ENCODE results near the gene IGFL4. TPM values are rescaled to one million over a fixed set of nuclear protein-coding genes. Genes with fewer than 3 reads are reported as not detected.

Gene IGFL4
- total RNA-seq, 1 experiment from 2014 or later, result not detected

DNA sequence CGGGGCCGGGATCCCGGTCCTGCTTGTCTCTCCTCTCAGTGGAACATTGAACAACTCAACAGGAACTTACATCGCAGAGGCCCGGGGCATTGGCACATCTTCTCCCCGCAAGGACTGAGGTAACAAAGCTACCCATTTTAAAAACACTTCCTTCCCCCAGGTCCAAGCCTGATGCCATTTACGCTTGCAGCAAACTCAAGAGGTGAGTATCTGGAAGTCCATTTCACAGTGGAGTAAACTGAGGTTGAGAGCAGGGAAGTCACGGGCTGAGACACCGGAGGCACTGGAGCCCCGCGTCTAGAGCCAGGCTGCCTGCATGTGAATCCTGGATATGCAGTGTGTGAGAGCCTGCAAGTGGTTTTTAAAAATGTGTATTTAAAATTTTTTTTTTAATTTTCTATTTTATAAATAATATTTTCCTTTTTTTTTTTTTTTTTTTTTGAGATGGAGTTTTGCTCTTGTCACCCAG, 17.5 kb downstream of the IGFL4 start:
- no peak for DNase-seq (ENCODE audit: low spot score)
- in situ Hi-C loops (cut with HindIII; ENCODE audit: low sequenced_read_pairs), result no loop called here

DNA sequence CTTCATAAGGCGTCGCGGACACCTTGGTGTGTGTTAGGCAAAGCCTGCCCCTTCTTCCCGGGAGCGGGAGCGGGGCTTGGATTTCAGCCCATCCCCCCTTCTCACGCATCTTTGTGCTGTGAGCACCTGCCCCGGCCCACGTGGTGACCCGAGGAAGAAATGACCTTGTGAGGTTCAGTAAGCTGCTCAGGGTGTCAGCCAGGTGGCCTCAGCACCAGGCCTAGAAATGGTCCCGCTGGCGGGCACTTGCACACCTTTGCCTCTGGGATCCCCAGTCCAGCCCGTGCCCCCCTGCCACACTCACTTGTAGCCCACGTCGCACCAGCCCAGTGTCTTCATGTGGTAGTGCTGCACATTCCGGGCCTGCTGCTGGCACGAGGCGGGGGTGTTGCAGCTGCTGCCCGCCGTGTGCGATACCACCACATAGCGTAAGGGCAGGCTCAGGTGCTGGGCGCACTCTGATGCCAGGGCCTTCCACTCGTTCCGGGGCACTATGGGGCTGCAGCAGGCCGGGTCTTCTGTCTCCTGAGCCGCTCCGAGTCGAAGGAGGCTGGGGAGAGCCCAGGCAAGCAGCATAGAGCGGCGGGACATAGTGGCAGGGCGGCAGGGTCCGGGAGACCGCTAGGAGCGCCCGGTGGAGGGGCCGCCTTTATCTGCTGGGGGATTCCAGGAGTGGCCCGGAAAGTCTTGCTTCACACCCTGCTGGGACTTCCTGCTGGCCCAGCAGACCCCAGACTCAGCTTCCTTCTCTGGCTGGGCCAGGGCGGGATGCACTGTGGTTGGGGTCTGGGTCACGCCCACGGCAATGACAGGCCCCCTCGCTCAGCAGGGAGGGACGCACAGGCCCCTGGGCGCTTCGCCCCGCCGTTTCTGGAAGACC, 18.1 kb downstream of the IGFL4 start, which contains the start of gene PGLYRP1:
Gene PGLYRP1 (minus strand): TSS at position 623 of the 880 bp plus-strand sequence. CDS start 32 bp downstream, at position 591.
- in situ Hi-C loops (cut with HindIII; ENCODE audit: low sequenced_read_pairs), result no loop called here

DNA sequence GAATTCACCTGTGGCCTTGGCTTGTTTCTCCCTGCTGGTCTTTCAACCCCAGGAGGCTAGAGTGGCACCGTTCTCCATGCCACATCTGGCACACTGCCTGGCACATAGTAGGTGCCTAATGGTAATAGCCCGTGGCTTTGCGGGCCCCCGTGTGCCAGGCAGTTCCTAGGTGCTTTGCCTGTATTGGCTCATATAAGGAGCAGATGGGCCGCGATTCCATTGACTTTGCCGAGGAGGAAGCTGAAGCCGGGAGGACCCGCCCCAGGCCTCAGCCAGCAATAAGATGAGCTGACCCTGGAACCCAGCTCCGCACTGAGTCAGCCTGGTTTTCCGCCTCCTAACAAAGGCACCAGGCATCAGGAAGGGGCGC, 18.8 kb downstream of the IGFL4 start:
- no peak for DNase-seq (ENCODE audit: low spot score)
- in situ Hi-C loops (cut with HindIII; ENCODE audit: low sequenced_read_pairs), result no loop called here

More for the DNA sequence above, 18.1 kb downstream of the IGFL4 start, which contains the start of gene PGLYRP1:
- DNase-seq (ENCODE audit: low spot score), result no peak

DNA sequence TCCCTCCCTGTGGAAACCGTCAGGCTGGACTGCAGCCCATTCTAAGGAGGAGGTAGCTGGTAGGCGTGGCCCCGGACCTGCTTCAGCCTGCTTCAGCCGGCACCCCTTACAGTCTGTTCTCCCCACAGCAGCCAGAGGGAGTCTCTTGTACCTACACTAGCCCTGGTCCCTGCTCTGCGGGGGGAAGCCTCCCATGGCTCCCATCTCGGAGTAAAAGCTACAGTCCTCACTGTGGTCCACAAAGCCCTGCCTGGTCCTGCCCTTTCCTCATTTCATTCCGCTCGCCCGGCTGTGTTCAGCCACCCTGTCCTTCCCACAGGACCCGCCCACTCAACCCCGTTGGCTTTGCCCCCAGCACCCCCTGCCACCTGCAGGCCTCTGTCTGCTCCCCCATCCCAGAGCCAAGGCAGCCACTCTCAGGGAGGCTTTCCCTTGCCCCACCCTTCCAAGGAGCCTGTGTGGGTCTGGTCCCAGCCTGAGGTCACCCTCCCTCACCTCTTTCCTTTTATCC, 19.2 kb downstream of the IGFL4 start:
- DNase-seq (ENCODE audit: low spot score), result no peak
- in situ Hi-C loops (cut with HindIII; ENCODE audit: low sequenced_read_pairs), result no loop called here

DNA sequence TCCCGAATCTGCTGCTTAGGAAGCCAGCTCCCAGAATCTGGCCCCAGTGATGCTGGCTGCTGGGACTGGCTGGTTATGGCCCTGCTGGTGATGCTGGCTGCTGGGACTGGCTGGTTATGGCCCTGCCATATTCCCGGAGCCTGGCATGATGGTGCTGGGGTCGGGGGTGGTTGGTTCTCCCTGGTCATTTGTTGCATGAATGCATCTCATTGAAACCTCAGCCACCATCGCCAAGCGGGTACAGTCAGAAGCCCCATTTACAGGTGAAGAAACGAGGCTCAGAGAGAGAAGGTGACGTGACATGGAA, 20.0 kb downstream of the IGFL4 start:
- DNase-seq (ENCODE audit: low spot score), result no peak
- in situ Hi-C loops (cut with HindIII; ENCODE audit: low sequenced_read_pairs), result no loop called here

DNA sequence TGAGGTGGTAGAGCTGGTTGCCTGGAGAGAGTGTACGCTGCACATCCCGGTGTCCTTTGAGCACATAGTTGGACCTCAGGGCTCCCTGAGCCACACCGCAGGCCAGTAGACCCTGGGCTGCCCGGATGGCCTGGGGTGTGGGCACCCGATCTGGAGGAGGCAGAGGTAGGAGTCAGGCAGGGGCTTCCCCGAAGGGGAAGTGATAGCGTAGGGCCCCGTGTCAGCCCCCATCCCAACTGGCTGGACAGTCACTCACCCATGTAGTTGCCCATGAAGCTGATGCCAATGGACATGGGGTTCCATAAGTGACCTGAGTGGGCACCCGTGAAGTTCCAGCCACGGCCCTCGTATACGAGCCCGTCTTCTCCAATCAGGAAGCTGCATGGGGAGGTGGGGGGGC, 21.5 kb downstream of the IGFL4 start:
- in situ Hi-C loops (cut with HindIII; ENCODE audit: low sequenced_read_pairs), result no loop called here

DNA sequence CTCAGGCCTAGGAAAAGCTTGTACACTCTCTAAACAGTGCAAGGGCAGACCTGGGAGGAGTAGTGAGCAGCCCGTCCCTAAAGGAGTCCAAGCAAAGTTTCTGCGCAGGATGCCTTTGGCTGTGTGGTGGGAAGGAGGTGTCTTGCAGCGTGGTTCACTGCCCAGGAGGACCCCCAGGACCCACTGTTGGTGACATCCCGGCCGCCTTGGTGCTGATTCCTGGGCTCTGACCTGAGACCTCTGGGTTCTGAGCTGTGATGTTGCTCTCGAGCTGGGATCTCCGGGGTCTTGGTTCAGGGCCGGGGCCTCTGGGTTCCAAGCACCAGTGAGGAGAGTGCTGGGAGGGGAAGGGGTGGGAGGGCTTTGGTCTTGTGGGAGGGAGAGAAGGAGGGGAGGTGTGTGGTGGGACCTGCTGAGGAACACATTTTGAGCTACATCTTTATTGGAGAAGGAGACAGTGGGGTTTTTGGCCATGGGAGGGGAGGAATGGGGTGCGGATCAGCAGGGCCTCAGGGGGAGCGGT, 22.0 kb downstream of the IGFL4 start:
- in situ Hi-C loops (cut with HindIII; ENCODE audit: low sequenced_read_pairs), result no loop called here

More for the DNA sequence above, 21.5 kb downstream of the IGFL4 start:
- DNase-seq (ENCODE audit: low spot score), result no peak

DNA sequence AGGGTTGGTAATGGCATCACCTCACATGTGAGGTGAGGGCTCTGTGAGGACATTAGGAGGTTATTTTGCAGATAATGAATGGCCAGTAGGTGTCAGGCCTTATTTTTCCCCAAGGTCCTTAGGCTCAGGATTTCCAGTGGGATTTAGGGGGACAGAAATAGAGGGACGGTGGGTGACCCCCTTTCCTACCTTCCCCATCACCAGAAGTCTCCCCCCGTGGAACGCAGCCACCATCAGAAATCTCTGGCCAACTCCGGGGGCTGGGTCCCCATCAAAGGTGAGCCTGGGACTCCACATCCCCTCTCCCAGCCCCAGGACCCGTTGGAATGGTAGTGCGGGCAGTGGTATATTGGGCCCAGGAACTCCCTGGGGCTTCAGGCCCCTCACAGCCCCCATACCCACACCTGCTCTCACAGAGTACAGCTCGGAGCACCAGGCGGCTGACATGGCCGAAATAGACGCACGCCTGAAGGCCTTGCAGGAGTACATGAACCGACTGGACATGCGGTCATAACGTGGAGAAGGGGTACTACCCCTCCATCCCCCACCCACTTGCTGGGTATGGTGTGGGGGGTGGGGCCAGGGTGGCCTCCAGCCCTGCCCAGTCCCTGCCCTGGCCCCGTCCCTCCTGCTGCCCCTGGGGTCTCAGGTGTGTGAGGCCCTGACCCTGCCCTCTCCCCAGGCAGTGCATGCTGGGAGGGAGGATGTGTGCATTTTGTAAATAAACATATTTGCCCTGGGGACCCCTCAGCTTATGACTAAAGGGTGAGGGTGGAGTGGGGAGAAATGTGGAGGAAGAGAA, 22.7 kb downstream of the IGFL4 start:
- no peak for DNase-seq (ENCODE audit: low spot score)
- in situ Hi-C loops (cut with HindIII; ENCODE audit: low sequenced_read_pairs), result no loop called here

More for the DNA sequence above, 22.0 kb downstream of the IGFL4 start:
- DNase-seq (ENCODE audit: low spot score), result no peak

DNA sequence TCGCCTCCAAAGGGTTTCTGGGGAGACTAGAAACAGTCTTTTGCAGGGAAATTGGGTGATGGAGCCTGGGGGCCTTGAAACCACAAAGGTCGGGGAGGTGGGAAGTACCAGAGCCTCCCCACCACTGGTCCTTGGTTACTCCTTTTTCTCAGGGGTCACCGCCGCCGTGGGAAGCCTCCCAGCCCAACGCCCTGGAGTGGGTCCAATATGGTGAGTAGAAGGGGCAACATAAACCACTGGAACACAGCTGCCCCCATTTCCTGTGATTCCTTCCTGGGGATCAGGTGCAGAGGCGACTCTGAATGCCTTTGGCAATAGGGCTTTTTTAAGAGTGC, 23.7 kb downstream of the IGFL4 start:
- in situ Hi-C loops (cut with HindIII; ENCODE audit: low sequenced_read_pairs), result no loop called here
- DNase-seq (ENCODE audit: low spot score), result no peak

DNA sequence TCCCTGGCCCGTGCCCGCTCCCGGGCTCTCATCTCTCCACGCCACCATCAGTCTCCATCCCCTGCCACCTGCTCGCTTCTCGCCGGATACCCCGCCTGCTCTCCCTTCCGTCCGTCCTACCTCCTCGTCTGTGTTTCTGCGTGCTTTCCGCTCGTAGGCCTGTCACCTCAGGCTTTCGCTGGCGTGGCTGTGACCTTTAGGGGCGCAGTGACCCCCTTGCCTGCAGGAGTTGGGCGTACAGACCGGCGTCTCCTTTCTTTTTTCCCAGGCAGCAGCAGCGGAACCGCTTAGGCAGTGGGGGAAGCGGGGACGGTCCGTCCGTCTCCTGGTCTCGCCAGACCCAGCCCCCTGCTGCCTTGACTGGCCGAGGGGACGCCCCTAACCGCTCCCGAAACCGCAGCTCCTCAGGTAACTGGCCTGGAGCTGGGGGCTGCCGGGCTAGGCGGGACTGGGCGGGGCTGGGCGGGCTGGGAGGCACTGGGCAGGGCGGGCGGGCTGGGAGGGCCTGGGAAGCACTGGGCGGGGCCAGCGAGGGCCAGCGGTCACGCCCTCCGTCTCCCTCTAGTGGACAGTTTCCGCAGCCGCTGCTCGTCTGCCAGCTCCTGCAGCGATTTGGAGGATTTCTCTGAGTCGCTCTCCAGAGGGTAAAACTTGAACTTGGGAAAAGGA, 24.2 kb downstream of the IGFL4 start:
- DNase-seq (ENCODE audit: low spot score), result peak; percentile 85
- in situ Hi-C loops (cut with HindIII; ENCODE audit: low sequenced_read_pairs), result no loop called here

DNA sequence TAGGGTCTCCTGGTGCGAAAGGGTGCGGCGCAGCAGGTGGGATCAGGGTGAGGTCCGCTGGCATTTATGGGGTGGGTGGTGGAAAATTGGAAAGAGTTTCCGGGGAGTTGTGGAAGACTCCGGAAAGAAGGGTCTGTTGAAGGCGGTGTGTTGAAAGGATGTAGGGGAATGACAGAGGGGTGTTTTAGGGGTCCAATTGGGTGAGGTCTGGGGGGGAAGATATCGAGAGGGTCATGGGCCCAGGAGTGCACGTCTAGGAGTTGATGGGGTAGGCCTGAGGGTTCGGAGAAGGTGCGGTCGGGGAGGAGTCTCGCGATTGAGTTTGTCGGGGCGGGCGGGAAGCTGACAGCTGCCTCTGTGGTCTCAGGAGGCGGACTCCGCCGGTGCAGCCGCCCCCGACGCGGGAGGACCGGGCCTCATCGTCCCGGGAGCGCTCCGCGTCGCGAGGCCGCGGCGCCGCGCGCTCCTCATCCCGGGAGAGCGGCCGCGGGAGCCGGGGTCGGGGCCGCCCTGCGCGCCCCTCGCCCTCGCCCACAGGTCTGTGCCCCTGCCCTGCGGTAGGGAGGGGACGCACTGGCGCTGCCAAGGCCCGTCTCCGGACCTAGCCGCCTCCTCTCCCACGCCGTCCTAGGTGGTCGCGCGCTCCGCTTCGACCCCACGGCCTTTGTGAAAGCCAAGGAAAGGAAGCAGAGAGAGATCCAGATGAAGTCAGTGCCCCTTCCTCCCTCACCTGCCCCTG, 24.9 kb downstream of the IGFL4 start:
- no peak for DNase-seq (ENCODE audit: low spot score)
- in situ Hi-C loops (cut with HindIII; ENCODE audit: low sequenced_read_pairs), result no loop called here

DNA sequence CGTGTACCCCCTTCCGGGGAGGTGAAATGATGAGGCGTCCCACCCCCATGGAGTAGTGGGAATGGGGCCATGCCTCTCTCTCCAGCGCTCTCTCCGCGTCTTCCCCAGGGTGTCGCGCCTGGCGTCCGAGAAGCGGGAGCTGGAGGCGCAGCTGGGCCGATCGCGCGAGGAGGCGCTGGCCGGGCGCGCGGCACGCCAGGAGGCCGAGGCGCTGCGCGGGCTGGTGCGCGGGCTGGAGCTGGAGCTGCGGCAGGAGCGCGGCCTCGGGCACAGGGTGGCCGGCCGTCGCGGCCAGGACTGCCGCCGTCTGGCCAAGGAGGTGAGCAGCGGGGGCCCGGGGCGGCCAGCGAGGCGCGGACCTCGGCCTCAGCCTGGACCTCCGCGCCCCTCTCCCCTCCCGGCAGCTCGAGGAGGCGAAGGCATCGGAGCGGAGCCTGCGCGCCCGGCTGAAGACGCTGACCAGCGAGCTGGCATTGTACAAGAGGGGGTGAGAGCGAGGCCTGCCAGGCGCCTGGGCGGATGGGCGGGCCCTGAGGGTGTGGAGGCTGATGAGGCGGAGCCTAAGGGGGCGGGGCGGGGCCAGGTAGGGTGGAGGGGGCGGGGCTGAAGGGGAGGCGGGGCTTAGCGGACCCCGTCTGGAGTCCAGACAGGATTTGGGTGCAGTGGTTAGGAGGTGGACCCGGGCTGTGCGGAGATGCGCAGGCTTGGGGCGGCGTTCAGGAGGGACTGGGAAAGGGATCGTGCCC, 25.7 kb downstream of the IGFL4 start:
- peak; percentile 47 for DNase-seq (ENCODE audit: low spot score)
- in situ Hi-C loops (cut with HindIII; ENCODE audit: low sequenced_read_pairs), result no loop called here

DNA sequence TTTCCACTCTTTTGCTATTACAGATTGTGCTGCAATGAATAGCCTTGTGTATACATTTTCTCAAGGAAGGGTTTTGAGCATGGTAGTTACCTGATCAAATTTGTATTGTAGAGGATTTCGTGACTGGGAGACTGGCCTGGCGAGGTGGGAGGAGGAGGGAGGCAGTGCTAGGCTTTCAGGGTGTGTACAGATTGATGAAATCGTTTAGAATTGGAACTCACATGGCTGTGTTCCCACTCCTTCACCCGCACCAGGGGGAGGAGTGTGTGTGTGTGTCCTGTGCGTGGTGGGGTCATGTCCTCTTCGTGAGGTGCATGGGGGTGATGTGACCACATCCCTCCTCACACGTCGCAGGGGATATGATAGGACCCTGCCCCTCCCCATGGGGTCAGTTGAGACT, 26.3 kb downstream of the IGFL4 start:
- in situ Hi-C loops (cut with HindIII; ENCODE audit: low sequenced_read_pairs), result no loop called here
- DNase-seq (ENCODE audit: low spot score), result no peak

DNA sequence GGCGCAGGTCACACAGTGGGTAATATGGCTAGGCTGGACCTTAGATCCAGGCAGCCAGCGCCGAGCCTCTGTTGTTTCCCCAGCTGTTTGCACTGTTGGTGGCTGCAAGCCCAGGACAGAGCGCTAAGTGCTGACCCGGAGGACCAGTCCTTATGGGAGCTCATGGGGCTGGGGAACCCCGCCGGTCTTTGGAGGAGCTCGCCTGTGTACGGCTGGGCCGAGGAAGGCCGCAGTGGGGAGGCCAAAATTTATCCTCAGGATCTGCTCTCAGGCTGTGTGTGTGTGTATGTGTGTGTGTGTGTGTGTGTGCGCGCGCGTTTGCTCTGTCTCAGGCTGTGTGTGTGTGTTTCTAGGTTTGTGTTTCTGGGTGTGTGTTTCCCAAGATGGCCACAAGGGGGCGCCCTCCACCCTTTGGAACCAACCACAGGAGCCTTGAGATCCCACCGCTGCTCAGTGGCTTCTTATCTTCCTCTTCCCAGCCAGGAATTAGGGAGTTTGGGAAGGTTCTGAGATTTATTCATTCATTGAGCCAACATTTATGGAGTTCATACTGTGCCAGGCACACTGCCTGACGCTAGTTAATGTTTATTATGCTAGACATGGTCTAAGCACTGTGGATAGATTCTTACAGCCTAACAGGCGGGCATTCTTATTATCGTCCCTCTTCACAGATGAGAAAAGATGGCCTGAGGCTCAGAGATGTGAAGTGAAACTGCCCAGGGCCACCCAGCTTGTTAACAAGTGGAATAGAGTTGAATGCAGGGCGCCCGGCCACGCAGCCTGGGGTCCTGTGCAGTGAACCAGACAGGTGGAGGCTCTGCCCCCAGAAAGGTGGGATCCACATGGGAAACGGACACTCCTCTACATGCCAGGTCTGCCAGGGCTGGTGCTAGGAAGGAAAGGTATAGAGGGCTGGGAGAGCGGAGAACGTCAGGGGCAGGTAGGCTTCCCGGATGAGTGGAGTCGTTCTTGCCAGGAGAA, 31.0 kb downstream of the IGFL4 start:
- in situ Hi-C loops (cut with HindIII; ENCODE audit: low sequenced_read_pairs), result no loop called here
- peak; percentile 76 for DNase-seq (ENCODE audit: low spot score)

DNA sequence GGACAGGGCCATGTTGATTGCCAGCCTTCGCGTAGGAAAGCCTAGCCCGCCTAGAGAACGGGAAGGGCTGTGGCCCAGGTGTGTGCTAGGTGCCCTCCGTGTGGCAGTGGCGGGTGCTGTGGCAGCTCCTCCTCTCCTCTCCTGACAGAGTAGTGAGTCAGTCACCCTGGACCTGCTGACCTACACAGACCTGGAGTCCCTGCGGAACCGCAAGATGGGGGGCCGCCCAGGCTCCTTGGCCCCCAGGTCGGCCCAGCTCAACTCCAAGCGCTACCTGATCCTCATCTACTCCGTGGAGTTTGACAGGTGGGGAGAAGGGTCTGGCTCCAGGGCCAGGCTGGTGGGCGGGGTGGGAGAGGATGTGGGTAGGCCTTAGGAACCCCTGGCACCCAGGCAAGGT, 34.4 kb downstream of the IGFL4 start:
- DNase-seq (ENCODE audit: low spot score), result no peak
- in situ Hi-C loops (cut with HindIII; ENCODE audit: low sequenced_read_pairs), result no loop called here

DNA sequence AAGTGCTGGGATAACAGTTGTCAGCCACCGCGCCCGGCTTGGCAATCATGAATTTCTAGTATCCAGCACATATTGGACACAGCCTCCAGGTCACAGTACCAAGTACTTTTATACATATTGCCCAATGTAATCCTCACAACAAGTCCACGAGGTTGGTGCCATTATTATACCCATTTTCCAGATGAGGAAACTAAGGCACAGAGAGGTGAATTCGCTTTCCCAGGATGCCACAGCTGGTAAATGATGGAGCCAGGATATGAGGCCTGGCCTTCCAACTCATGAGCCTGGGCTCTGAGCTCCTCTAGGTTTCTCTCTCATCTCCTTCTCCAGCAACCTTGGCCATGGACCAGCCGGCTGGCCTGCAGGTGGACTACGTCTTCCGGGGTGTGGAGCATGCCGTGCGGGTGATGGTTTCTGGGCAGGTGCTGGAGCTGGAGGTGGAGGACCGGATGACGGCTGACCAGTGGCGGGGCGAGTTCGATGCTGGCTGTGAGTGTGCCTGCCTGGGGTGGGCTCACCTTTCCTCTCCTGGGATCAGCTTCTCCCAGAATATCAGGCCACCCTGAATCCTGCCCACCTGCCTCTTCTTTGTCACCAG, 38.0 kb downstream of the IGFL4 start:
- no peak for DNase-seq (ENCODE audit: low spot score)
- in situ Hi-C loops (cut with HindIII; ENCODE audit: low sequenced_read_pairs), result no loop called here

Measured in G401 (cell line).